Measurements from ENCODE around the gene CCDC188. TPM values are rescaled to one million over a fixed set of nuclear protein-coding genes. Genes with fewer than 3 reads are reported as not detected.

Gene CCDC188
- total and polyA plus RNA-seq, 2 of the 8 experiments (the other 6 are each of a cell fraction or from before 2014, with no cell fraction given): not detected

GRCh38 chr22:20107471-20107901 is 43.4 kb downstream of the CCDC188 start (continued):
- TF ChIP-seq, protein P1, sequence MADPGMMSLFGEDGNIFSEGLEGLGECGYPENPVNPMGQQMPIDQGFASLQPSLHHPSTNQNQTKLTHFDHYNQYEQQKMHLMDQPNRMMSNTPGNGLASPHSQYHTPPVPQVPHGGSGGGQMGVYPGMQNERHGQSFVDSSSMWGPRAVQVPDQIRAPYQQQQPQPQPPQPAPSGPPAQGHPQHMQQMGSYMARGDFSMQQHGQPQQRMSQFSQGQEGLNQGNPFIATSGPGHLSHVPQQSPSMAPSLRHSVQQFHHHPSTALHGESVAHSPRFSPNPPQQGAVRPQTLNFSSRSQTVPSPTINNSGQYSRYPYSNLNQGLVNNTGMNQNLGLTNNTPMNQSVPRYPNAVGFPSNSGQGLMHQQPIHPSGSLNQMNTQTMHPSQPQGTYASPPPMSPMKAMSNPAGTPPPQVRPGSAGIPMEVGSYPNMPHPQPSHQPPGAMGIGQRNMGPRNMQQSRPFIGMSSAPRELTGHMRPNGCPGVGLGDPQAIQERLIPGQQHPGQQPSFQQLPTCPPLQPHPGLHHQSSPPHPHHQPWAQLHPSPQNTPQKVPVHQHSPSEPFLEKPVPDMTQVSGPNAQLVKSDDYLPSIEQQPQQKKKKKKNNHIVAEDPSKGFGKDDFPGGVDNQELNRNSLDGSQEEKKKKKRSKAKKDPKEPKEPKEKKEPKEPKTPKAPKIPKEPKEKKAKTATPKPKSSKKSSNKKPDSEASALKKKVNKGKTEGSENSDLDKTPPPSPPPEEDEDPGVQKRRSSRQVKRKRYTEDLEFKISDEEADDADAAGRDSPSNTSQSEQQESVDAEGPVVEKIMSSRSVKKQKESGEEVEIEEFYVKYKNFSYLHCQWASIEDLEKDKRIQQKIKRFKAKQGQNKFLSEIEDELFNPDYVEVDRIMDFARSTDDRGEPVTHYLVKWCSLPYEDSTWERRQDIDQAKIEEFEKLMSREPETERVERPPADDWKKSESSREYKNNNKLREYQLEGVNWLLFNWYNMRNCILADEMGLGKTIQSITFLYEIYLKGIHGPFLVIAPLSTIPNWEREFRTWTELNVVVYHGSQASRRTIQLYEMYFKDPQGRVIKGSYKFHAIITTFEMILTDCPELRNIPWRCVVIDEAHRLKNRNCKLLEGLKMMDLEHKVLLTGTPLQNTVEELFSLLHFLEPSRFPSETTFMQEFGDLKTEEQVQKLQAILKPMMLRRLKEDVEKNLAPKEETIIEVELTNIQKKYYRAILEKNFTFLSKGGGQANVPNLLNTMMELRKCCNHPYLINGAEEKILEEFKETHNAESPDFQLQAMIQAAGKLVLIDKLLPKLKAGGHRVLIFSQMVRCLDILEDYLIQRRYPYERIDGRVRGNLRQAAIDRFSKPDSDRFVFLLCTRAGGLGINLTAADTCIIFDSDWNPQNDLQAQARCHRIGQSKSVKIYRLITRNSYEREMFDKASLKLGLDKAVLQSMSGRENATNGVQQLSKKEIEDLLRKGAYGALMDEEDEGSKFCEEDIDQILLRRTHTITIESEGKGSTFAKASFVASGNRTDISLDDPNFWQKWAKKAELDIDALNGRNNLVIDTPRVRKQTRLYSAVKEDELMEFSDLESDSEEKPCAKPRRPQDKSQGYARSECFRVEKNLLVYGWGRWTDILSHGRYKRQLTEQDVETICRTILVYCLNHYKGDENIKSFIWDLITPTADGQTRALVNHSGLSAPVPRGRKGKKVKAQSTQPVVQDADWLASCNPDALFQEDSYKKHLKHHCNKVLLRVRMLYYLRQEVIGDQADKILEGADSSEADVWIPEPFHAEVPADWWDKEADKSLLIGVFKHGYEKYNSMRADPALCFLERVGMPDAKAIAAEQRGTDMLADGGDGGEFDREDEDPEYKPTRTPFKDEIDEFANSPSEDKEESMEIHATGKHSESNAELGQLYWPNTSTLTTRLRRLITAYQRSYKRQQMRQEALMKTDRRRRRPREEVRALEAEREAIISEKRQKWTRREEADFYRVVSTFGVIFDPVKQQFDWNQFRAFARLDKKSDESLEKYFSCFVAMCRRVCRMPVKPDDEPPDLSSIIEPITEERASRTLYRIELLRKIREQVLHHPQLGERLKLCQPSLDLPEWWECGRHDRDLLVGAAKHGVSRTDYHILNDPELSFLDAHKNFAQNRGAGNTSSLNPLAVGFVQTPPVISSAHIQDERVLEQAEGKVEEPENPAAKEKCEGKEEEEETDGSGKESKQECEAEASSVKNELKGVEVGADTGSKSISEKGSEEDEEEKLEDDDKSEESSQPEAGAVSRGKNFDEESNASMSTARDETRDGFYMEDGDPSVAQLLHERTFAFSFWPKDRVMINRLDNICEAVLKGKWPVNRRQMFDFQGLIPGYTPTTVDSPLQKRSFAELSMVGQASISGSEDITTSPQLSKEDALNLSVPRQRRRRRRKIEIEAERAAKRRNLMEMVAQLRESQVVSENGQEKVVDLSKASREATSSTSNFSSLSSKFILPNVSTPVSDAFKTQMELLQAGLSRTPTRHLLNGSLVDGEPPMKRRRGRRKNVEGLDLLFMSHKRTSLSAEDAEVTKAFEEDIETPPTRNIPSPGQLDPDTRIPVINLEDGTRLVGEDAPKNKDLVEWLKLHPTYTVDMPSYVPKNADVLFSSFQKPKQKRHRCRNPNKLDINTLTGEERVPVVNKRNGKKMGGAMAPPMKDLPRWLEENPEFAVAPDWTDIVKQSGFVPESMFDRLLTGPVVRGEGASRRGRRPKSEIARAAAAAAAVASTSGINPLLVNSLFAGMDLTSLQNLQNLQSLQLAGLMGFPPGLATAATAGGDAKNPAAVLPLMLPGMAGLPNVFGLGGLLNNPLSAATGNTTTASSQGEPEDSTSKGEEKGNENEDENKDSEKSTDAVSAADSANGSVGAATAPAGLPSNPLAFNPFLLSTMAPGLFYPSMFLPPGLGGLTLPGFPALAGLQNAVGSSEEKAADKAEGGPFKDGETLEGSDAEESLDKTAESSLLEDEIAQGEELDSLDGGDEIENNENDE (IDR thresholded peaks at IDR 0.05; ENCODE audit: insufficient replicate concordance, low read length): no peak
- TF ChIP-seq CBX5 (IDR thresholded peaks at IDR 0.05; ENCODE audit: low read depth, low read length) (no peak), ASH2L (IDR thresholded peaks at IDR 0.05; ENCODE audit: low read length) (no peak), CBX8 (IDR thresholded peaks at IDR 0.05; ENCODE audit: borderline replicate concordance, low read depth, low read length) (no peak), CTBP2 (IDR thresholded peaks at IDR 0.05; ENCODE audit: borderline replicate concordance, insufficient read depth, insufficient read length, low read length) (no peak), CHD2 (IDR thresholded peaks at IDR 0.05; ENCODE audit: low read length) (no peak), SIN3A (conservative IDR thresholded peaks at IDR 0.05 in 1 of 2, IDR thresholded peaks at IDR 0.05 in 1 of 2; ENCODE audit: low read depth in 1 of 2, low read length in 2 of 2) (no peak)
